ENCODE results near the gene AKR1B15.

DNA sequence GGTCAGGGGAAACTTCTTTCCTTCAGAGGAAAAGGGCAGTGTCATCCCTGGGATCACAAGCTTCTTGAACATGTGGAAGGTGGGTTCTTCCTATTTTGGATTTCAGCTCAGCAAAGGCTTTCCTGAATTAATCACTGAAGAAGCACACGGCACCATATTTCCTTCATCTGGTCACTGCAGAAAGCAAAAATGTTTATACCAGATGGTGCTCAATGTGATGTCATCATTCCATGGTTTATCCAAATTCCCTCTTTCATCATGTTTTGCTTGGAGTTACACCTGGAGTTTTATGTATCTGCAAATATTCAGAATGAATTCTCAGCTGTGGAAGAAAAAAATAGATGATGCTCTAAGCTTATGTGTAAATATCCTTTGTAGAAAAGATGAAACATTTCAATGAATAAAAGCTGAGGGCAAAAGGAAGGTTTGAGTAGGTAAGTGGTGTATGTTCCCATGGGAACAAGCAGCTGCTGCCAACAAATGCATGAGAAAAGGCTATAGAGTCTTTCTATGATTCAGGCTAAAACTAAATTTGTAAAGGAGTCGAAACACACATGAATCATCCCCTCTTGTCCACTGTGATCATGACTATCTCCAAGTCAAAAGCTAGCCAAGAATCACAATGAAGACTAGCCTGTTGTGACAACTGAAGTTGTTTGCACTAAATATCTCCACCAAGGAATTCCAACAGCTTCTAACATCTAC, 70.9 kb downstream of the AKR1B15 start:
- TF ChIP-seq, protein P1, sequence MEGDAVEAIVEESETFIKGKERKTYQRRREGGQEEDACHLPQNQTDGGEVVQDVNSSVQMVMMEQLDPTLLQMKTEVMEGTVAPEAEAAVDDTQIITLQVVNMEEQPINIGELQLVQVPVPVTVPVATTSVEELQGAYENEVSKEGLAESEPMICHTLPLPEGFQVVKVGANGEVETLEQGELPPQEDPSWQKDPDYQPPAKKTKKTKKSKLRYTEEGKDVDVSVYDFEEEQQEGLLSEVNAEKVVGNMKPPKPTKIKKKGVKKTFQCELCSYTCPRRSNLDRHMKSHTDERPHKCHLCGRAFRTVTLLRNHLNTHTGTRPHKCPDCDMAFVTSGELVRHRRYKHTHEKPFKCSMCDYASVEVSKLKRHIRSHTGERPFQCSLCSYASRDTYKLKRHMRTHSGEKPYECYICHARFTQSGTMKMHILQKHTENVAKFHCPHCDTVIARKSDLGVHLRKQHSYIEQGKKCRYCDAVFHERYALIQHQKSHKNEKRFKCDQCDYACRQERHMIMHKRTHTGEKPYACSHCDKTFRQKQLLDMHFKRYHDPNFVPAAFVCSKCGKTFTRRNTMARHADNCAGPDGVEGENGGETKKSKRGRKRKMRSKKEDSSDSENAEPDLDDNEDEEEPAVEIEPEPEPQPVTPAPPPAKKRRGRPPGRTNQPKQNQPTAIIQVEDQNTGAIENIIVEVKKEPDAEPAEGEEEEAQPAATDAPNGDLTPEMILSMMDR (conservative IDR thresholded peaks at IDR 0.05; ENCODE audit: low read depth, low read length), result no peak
- peak; percentile 84 for TF ChIP-seq FOS (IDR thresholded peaks at IDR 0.05; ENCODE audit: low read depth, low read length)
- TF ChIP-seq CEBPB (IDR thresholded peaks at IDR 0.05; ENCODE audit: low read depth, low read length), result peak; percentile 77
- TF ChIP-seq MXI1 (IDR thresholded peaks at IDR 0.05; ENCODE audit: borderline replicate concordance, low read depth, low read length), result 0 out of 2 replicates have a peak, but pooled peaks have one; percentile 9
- 0 out of 2 replicates have a peak, but pooled peaks have one; percentile 2 for TF ChIP-seq RAD21 (IDR thresholded peaks at IDR 0.05; ENCODE audit: low read length)
- no peak for TF ChIP-seq RCOR1 (IDR thresholded peaks at IDR 0.05; ENCODE audit: insufficient replicate concordance, low read length)
- no peak for TF ChIP-seq MAFK (IDR thresholded peaks at IDR 0.05; ENCODE audit: low read depth, low read length)
- TF ChIP-seq POLR2A (IDR thresholded peaks at IDR 0.05; ENCODE audit: low read depth, low read length), result no peak
- no peak for TF ChIP-seq RFX5 (IDR thresholded peaks at IDR 0.05; ENCODE audit: low read depth, low read length)
- TF ChIP-seq, protein P2, sequence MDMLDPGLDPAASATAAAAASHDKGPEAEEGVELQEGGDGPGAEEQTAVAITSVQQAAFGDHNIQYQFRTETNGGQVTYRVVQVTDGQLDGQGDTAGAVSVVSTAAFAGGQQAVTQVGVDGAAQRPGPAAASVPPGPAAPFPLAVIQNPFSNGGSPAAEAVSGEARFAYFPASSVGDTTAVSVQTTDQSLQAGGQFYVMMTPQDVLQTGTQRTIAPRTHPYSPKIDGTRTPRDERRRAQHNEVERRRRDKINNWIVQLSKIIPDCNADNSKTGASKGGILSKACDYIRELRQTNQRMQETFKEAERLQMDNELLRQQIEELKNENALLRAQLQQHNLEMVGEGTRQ (IDR thresholded peaks at IDR 0.05; ENCODE audit: low read depth, low read length), result no peak
- TF ChIP-seq CHD1 (IDR thresholded peaks at IDR 0.05; ENCODE audit: low read depth, low read length), result 0 out of 2 replicates have a peak, but pooled peaks have one; percentile 65
- TF ChIP-seq ELK1 (IDR thresholded peaks at IDR 0.05; ENCODE audit: borderline replicate concordance, low read depth, low read length), result no peak
